22Rv1 (cell line): ENCODE results near the gene AGRN.

Experiments used
- H3K27ac ChIP-seq: fragments of 450-650 bp; 2 replicates; pipeline ENCODE4 v1.5.1; 2017
- CTCF ChIP-seq: fragments of 450-650 bp; IDR thresholded peaks from 2 replicates; pipeline ENCODE4 v1.5.1; 2017; ENCODE audit warnings: mild to moderate bottlenecking
- ZFX ChIP-seq: fragments of 450-650 bp; IDR thresholded peaks from 2 replicates; pipeline ENCODE4 v1.6.1; 2017; ENCODE audit warnings: antibody characterized with exemption, borderline replicate concordance

Gene AGRN

GRCh38 chr1:1035291-1035943 lies 15.5 kb downstream of the AGRN start:
- no peak overlapping the region for H3K27ac ChIP-seq
- TF ChIP-seq CTCF (no peak), ZFX (no peak)

DNA sequence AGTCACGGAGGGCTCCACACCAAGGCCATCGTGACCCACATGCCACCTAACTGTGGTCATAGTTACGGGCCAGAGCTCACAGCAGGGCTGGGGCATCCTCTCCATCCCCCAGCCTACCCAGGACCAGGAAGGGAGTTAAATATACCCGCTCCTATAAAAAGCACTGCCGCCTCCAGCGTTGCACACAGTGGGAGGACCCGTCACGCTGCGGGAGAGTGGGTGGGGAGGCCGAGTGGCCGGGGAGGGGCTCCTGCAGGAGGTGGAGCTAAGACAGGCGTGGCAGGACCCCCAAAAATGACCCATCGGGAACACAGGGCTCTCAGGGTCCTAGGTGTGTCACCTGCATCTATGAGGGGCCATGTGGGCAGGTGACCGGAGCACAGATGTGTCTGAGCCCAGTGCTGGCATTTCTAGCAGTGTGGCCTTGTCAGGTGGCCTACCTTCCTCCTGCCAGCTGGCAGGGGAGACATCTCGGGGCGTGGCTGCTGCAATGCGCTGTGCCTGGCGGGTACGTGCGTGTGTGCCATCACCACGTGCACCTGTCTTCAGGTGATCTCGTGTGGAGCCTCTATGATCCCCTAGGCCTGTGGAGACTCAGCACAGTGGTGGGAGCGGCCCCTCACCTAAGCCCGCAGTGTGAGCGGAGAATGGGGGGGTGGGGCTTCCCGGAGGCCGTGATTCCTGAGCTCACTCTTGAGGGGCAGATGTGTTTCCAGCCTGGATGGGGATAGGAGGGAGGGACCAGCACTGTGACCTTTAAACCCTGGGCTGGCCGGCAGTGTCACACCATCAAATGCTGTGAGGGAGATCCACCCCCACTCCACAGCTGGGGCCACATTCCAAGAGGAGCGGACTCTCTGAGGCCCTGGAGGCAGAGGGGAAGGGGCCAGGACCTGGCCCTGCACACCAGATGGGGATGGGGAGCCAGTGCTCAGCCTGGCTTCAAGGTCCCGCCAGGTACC lies 17.7 kb downstream of the AGRN start:
- no peak overlapping the region for H3K27ac ChIP-seq
- TF ChIP-seq ZFX (no peak), CTCF (no peak)

DNA sequence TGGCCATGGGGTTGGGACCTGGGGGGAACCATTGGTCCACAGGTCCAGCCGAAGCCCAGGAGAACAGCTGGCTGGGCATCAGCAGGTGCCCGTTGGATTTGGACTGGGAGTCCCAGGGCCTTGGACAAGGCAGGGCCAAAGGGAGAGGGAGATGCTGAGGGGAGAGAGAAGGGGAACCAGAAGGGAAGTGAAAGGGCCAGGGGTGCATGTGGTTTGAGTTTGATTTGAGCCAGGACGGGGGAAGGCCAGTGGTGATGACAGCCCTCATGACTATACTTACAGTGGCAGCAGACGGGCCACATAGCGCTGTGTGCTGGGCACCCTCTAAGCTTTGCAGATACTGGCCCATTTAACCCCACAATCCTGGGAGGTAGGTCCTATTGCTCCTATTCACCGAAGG lies 18.8 kb downstream of the AGRN start:
- TF ChIP-seq CTCF: no peak
- no peak for TF ChIP-seq ZFX
- H3K27ac ChIP-seq: no peak overlapping the region

DNA sequence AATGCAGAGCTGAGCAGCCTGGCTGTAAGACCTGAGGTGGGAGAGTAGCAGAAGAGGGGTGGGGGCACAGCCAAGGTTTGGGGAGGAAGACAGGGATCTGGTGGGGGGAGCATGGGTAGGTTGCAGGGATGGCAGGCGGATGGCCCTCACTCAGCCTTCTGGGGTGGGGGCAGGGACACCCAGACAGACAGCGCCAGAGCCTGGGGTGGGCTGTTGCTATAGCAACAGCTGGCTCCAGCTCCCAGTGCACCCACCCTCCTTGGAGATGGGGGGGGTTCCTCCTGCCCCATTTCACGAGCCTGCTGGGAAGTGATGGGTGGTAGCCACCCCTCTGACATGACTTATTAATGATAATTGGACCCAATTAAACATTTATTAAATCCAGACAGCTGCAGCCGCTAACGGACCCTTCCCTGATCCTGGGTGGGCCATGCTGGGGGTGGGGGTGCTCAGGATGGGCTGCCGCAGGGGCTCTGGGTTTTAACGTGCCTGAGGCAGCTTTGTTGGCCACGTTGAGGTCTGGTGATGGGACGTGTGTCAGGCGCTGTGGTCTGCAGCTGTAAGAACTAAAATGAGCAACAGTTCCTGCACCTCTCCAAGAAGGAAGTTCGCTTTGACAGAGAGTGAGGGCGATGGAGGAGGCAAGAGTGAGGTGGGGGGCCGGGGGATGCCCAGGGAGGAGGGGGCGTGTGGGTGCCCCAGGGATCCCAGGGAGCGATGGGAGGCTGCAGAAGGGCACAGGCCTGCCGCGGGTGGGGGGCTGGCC lies 19.4 kb downstream of the AGRN start:
- TF ChIP-seq CTCF: no peak
- TF ChIP-seq ZFX: no peak
- no peak overlapping the region for H3K27ac ChIP-seq

DNA sequence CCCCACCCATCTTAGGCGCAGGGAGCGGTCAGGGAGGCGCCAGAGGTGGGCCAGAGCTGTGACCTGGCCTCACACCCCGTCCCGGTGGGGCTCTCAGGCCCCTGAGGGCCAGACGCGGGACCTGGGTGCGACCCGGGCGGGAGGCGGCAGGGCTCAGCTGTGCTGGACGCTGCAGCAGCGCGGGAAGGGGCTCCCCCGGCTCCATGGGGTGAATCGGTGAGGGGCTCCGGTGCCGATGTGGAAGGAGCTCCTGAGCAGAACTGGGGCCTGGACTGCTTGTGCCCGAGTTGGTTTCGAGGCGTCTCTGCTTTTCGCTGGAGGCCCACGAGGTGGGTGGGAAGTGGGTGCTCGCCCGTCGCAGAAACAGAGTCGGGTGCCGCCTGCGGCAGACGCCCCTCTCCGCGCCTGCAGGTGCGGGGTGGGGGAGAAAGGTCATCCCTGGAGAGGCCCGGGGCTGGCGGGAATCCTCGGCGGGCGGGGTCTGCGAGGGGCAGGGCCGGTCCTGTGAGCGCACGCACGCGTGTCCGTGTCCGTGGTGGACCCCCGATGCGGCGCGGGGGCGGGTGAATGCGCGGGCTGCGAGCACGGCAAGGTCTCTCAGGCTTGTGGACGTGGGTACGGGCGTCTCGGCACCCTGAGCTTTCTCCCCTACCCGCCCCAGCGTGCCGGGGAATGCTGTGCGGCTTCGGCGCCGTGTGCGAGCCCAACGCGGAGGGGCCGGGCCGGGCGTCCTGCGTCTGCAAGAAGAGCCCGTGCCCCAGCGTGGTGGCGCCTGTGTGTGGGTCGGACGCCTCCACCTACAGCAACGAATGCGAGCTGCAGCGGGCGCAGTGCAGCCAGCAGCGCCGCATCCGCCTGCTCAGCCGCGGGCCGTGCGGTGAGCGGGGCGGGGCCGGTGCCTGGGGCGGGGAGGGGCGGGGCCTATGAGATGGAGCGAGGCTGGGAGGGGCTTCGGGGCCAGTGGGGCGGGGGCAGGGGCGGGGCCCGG lies 20.4 kb downstream of the AGRN start:
- H3K27ac ChIP-seq: peak overlapping the region; percentile 73
- TF ChIP-seq ZFX (no peak), CTCF (peak; percentile 38; the same call in 1 of the 2 replicates)

- H3K27ac ChIP-seq: no peak overlapping the region
- TF ChIP-seq ZFX (no peak), CTCF (no peak)
Observed at GRCh38 chr1:1041092-1041523, 21.2 kb downstream of the AGRN start.
